SK-N-SH treated with all-trans-retinoic acid at 6 μM for 48 hours (cell line): ENCODE data around the gene ZNF93.
"Not testable (repeated sequence)": the region's sequence is repeated elsewhere in the genome, so short reads cannot be mapped to it uniquely, and the experiment has no call there.

Experiments used
- TOX ChIP-seq: fragments of 250-450 bp; sonication (Bioruptor Pico); IDR thresholded peaks from 2 replicates; pipeline ENCODE4 v1.8.0; 2021; ENCODE audit warnings: mild to moderate bottlenecking, moderate library complexity, borderline replicate concordance
- TF ChIP-seq, protein P1 (sequence below): fragments of 250-450 bp; sonication (Bioruptor Pico); IDR thresholded peaks from 2 replicates; pipeline ENCODE4 v1.5.1; 2020; ENCODE audit warnings: low read depth, mild to moderate bottlenecking, moderate library complexity

DNA sequence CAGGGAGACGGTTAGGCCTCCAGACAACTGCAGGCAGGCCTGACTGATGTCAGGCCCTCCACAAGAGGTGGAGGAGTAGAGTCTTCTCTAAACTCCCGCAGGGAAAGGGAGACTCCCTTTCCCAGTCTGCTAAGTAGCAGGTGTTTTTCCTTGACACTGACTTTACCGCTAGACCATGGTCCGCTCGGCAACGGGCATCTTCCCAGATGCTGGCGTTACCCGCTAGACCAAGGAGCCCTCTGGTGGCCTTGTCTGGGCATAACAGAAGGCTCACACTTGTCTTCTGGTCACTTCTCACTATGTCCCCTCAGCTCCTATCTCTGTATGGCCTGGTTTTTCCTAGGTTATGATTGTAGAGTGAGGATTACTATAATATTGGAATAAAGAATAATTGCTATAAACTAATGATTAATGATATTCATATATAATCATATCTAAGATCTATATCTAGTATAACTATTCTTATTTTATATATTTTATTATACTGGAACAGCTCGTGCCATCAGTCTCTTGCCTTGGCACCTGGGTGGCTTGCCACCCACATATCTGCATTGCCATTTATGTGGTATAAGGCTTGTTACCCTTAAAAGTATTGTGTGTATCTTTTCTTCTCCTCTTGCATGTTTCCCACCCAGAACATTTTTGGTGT, 58.5 kb downstream of the ZNF93 start:
- not testable (repeated sequence) for TF ChIP-seq TOX (CRISPR knock-in tag)
- TF ChIP-seq, protein P1, sequence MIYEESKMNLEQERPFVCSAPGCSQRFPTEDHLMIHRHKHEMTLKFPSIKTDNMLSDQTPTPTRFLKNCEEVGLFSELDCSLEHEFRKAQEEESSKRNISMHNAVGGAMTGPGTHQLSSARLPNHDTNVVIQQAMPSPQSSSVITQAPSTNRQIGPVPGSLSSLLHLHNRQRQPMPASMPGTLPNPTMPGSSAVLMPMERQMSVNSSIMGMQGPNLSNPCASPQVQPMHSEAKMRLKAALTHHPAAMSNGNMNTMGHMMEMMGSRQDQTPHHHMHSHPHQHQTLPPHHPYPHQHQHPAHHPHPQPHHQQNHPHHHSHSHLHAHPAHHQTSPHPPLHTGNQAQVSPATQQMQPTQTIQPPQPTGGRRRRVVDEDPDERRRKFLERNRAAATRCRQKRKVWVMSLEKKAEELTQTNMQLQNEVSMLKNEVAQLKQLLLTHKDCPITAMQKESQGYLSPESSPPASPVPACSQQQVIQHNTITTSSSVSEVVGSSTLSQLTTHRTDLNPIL (CRISPR knock-in tag) = not testable (repeated sequence)
